Sigmoid colon (tissue), 4 donors: Measurements from ENCODE around the gene POLD2.

ENCODE experiments used
- EP300 ChIP-seq, 4 donors: sonication (generic); formaldehyde crosslinking; IDR thresholded peaks; one replicate each; pipeline ENCODE4 v1.6.1; 2017; ENCODE audit warnings: antibody characterized with exemption in 4 of 4
- POLR2AphosphoS5 ChIP-seq, 4 donors: sonication (generic); formaldehyde crosslinking; IDR thresholded peaks; one replicate each; pipeline ENCODE4 v1.6.1; 2017; ENCODE audit warnings: antibody characterized with exemption in 4 of 4
- TF ChIP-seq, protein P1 (sequence below), 4 experiments: fragments of 450-650 bp in 3 of 4; fragments of 200-600 bp in 1 of 4; IDR thresholded peaks; one replicate each; pipeline ENCODE4 v1.5.1; 2016 to 2019; ENCODE audit warnings: antibody characterized with exemption in 4 of 4, mild to moderate bottlenecking in 3 of 4, moderate library complexity in 2 of 4

DNA sequence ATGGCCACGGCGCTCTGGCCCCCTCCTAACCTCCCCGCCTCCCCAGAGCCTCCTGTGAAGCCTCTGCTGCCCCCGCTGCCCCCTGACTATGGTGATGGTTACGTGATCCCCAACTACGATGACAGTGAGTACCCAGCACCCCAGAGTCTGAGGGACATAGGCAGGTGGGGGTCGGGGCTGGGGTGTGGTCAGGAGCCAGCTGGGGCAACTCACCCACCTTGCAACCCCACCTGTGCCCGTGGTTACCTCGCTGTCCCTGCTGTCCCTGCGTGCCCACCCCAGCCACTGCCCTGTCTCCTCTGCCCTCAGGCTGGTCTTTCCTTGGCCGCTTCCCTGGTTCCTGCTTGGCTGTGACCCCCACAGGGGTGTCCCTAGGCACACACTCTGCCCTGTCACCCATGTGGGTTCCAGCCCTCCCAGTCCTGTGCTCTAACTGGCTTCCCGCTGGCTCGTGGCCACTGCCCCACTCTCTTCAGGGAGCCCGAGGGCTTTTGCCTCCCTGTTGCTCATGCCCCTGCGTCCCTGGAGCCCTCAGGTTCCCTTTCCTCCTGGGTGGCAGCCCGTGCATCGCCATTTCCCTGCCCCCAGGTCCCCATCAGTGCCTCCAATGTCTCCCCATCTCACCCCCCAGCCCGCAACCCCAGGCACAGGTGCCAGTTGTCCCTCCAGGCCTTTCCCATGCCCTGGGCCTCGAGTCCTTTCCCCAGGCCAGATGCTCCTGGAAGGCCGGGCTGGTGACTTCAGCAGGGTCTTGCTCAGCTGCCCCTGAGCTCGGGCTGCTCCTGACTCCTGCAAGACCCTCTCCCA is 15.2 kb downstream of the POLD2 start:
- TF ChIP-seq EP300 (IDR thresholded peaks at IDR 0.05) = no peak
- TF ChIP-seq, protein P1, sequence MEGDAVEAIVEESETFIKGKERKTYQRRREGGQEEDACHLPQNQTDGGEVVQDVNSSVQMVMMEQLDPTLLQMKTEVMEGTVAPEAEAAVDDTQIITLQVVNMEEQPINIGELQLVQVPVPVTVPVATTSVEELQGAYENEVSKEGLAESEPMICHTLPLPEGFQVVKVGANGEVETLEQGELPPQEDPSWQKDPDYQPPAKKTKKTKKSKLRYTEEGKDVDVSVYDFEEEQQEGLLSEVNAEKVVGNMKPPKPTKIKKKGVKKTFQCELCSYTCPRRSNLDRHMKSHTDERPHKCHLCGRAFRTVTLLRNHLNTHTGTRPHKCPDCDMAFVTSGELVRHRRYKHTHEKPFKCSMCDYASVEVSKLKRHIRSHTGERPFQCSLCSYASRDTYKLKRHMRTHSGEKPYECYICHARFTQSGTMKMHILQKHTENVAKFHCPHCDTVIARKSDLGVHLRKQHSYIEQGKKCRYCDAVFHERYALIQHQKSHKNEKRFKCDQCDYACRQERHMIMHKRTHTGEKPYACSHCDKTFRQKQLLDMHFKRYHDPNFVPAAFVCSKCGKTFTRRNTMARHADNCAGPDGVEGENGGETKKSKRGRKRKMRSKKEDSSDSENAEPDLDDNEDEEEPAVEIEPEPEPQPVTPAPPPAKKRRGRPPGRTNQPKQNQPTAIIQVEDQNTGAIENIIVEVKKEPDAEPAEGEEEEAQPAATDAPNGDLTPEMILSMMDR (IDR thresholded peaks at IDR 0.05) = no peak
- no peak for TF ChIP-seq POLR2AphosphoS5 (IDR thresholded peaks at IDR 0.05)
